GM10847 (cell line): Measurements from ENCODE around the gene GALK1.

ENCODE experiments used
- POLR2A ChIP-seq: IDR thresholded peaks from 2 replicates; pipeline ENCODE4 v1.6.1; 2011; ENCODE audit not compliant: insufficient read length; ENCODE audit errors: extremely low read depth

GALK1 gene

DNA sequence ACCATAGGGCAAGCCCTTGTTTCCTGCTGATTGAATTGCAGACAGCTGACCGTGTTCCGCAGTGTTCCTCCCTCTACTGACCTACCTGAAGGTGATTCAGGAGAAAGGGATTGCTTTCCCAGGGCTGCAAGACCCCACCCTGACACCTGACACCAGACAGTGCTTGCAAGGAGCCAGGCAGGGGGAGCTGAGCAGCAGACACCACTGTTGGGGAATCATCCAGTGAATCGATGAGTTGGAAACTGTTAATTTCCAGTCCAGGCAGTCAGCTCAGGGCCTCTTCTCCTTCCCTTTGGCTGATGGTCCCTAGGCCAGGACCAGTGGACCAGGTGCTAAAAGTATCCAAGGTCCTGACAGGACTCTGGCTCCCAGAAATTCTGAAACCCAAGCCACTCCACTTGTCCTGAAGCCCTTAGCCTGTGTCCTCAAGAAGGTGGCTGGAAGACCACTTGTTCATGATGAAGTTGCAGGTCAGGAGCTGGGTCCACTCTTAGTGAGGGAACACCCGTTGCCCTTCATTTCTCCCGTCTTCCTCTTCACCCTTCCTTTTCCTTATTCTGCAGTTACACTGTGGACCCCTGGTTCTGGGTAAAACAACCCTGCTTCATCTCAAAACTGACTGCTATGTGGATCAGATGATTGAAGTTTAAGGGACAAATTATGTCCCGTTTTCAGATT is 10.1 kb upstream of the GALK1 start:
- no peak for TF ChIP-seq POLR2A

DNA sequence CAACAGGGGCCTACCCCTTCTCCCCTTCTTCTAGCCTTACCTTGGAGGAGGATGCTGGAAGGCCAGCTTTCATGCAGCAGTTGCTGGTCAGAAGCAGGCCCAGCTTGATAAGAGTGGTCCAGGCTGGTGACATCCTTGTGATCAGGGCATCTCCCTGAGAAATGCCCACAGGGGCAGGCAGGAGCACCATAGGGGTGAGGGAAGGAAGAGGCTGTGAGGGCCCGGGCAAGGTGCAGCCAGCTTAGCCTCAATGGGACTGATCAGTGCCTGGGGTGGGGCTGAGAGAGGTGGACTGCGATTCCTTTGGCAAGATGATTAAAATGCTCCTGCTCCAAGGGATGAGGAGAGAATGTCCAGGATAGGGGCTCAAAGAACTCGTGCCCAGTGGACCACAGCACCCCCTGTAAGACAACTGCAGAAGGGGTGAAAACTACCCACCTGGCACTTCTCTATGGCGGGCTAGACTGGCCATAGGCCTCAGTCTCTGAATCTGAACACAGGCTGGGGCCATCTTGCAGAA is 9.5 kb upstream of the GALK1 start:
- TF ChIP-seq POLR2A: no peak

DNA sequence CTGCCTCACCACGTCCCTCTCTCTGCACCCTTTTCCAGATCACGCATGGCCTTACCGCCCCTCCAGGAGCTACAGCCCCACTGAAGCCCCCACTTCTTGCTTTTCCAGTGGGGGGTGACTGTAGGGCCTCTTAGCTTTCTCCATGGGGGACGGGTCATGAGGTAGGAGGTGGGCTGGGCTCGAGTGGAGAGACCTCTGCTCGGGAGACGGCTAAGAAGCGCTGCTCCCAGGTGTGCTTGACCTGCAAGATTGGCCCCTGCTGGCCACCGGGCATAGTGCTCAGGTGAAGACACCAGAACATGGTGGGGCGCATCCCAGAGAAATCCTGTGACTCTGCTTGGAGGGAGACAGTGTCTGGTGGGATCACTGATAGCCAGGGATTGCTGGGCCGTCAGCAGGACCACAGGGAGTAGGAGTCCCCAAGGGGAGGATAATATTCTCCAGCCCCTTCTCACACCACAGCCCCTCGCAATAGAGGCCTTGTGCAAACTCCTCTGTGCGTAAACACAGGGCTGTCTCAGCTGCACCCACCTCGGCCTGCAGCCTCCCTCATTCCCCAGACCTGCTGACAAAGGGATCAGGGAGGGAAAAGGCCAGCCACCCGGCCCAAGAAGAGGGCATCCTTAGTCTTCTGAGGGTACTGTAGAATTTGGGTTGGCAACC is 8.9 kb upstream of the GALK1 start:
- TF ChIP-seq POLR2A: no peak

DNA sequence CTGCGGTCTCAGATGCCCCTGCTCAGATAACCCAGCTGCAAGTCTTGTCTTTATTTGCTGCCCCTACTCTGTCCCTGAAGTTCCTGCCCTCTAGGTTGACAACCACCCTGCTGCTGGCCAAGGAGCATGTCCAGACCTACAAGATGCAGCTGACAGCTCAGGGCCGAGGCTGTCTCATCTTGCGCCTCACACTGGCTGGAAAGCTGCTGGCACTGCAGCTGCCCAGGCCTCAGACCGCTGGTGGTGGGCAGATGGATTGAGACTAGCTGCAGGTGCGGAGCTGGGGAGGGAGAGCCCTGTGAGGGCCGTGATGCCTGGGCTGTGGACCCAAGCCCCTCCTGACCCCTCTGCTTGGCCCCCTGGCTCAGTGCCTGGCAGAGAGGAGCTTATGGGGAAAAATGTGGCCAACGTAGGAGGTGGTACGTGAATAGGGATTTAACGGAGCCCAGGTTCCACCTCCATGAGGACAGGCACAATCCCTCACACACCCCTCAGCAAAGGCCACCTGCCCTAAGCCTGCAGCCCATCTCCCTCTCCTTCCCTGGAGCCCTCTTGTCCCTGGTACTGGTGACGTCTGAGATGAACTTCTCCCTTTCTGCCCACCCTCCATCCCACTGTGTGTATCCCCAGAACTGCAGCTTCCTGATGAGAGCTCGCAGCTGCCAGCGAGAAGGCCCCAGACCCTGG is 8.3 kb upstream of the GALK1 start:
- TF ChIP-seq POLR2A: no peak

DNA sequence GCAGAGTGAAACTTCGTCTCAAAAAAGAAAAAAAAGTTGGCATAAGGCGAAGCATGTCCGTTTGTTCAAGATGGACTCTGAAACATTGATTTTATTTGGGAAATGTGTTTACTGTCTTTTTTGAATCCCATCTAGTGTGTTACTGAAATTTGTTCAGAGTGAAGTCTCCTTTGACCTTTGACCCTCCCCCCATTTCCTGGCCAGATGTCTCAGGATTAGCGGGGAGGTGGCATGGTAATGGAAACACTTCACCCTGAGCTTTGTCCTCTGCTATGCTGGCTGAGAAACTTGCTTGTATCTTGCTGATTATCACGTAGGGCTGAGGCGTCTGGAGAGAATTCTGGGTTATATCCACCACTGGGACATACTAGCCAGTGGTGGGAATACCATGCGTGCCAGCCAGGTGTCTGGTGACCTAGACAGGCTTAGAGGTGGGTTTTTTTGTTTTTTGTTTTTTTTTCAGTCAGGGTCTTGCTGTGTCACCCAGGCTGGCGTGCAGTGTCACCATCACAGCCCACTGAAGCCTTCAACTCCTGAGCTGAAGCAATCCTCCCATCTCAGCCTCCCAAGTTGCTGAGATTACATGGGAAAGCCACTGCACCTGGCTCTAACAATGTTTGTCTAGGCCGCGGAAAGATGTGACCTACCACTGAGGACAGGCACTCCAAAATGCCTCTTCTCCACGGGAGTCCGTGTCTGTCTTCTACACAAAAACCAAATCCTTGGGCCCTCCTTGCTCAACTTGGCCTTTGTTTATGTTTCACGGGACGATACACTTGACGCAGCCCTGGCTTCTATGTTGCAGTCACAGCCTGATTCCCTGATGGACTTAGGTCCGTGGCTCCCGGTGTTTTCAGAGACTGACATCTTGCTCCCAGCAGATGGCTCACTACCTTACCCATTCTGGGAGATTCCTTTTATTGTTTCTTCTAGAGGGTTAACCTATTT is 6.6 kb upstream of the GALK1 start:
- no peak for TF ChIP-seq POLR2A

DNA sequence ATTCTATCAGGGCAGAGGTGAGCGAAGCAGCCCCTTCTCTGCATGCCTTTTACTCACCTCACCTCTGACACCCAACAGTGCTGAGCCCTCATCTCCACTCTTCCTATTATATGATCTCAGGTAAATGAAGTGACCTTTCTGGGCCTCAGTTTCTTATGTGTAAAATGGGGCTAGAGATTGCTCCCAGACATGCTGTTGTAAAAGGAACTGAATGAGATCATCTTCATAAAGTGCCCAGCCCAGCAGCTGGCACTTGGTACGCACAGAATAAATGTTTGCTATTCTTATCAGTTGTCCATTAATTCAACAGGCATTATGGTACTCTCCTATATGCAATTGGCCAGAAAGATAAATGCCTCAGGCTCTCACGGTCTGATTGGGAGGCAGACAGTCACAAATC is 4.5 kb upstream of the GALK1 start:
- no peak for TF ChIP-seq POLR2A

DNA sequence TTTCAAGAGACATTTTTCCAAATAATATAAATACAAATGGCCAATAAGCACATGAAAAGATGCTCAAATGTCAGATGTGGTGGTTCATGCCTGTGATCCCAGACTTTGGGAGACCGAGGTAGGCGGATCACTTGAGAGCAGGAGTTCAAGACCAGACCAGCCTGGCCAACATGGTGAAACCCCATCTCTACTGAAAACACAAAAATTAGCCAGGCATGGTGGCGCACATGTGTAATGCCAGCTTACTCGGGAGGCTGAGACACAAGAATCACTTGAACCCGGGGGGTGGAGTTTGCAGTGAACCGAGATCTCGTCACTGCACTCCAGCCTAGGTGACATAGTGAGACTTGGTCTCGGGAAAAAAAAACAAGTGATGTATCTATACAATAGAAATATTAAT is 2.9 kb upstream of the GALK1 start:
- TF ChIP-seq POLR2A: no peak

DNA sequence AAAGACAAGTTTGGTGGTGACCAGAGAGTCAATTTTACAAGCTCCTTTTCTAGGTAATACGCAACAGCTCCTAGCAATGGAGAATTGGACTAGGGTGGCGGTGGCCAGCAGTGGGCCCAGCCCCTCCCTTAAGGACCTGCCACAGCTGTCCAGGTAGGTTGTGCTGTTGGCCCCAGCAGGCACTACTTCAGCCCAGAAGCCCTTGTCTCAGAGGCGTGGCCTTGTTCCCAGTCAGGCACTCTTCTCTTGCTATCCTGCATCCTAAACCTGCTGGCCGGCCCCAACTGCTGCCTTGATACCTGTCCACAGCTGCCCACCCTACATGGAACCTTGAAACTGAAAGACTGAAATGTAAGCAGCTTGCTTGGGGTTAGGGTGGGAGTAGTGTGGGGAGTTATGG is 989 bp upstream of the GALK1 start:
- TF ChIP-seq POLR2A: no peak

DNA sequence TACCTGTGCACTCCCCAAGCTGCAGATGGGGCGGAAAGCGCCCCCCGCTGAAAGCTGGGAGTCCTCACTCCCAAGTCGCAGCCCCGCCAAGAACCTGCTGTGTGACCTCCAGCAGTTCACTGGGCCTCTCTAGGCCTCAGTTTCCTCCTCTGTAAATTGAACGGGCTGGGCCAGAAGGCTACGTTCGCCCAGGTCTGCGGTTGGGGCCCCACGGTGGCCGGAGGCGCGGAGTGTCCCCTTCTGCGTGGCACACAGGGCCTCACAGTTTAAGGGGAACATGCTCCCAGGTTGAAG is 628 bp downstream of the GALK1 start:
- TF ChIP-seq POLR2A: no peak

DNA sequence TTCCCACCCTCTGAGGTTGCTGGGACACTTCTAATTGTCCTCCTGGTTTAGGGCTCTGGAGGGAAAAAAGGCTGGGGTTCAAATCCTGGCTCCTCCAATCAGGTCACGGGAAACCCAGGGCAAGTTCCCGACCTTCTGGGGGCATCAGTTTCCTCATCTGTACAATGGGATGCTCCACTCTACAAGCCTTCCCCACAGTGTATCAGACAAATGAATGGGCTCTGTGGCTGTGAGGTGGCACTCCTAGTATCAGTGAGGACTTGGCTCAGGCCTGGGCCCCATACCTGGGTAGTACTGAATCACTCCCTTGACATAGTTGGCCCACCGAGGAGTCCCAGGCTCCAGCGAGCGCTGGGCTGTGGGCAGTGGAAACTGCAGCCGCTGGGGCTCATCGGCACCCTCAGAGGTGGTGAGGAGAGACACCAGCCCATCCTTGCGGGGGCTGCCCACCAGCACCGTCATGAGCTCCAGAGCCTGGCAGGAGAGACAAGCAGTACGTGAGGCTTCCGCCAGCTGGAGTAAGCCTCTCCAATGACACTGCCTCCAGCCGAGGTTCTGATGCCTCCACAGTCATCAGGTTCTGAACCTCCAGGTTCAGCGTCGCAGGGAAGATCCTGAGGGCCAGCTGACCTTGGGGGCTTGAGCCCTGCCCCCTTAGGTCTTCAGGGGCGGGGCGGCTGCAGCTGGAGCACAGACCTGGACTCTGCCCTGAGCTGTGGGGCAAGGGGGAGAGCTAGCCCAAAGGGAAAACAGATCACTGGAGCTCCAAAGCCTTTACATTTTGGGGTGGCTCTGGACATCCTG is 1.2 kb downstream of the GALK1 start:
- TF ChIP-seq POLR2A: no peak

DNA sequence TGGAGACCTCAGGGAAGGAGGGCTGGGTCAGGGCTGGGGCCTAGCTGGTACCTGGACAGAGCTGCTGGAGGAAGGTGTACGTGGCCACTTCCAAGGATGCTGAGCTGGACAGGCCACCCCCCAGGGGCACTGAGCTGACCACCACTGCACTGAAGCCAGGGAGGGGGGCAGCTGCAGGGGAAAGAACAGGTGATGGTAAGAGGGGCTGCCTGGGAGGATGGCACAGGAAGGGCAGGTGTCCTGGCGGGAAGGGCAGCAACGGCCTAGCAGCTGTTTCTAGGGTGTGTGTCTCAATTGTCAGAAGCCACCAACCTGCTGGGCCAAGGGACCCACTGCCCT is 1.8 kb downstream of the GALK1 start:
- TF ChIP-seq POLR2A: no peak

DNA sequence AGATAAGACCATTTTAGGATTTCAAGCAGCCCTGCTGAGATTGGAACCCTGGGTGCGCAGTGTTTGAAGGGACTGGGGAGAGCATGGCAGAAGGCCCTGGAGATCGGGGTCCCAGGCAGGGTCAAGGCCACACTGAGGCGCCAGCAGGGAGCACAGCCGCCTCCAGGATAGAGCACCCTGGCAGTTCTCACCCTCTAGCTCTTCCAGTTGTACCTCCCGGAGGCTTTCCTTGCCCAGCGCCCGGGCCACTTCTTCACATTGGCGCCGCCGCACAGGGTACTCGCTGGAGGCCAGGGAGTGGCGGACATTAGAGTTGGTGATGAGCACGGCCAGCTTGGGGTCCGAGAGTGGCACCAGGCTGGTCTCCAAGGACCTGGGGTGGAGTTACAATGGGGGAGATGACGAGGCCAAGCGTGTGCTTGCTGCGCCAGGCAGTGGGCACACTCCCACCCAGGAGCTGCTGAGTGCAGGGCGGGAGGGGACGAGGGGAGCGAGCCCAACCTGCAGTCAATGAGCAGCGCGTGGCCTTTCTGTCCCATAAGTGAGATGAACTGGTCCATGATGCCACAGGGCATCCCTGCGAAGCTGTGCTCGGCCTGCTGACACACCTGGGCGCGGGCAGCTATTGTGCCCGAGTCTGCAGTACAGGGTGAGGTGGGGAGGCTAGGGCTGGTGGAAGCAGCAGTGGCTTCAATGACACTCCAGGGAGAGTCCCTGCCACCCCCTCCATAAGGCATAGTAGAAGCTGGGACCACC is 2.3 kb downstream of the GALK1 start:
- no peak for TF ChIP-seq POLR2A

DNA sequence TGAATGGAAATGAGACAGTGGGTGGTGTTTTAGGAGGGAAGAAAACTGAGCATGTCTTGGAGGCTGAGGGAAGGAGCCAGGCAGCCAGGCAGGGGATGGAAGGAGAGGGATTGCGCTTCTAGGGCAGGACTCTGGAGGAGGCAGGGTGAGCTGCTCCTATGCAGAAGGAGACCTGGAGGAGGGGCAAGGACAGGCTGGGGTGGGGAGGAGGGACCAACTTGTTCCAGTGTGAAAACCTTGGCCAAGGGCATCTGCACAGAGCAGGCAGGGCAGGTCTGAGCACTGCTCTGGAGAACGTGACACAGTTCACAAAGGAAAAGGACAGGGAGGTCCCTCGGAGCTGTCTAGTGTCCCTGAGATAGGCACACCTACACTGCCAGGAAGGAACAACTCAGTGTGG is 5.5 kb downstream of the GALK1 start:
- no peak for TF ChIP-seq POLR2A
